GM12878 (cell line): ENCODE results near the gene KRTAP10-5. TPM values are rescaled to one million over a fixed set of nuclear protein-coding genes. Genes with fewer than 3 reads are reported as not detected.
"Not testable (repeated sequence)": the region's sequence is repeated elsewhere in the genome, so short reads cannot be mapped to it uniquely, and the experiment has no call there.

ENCODE experiments used
- ATAC-seq: fragments of 200-7000 bp; cut with Tn5 transposase; 3 replicates; pipeline ENCODE4 v1.9.1; 2020; ENCODE audit warnings: mild to moderate bottlenecking, moderate library complexity
- BruUV-seq: library from RNA; stranded (reverse); fragments of 400-500 nt; replicated peaks from 2 replicates; lab custom pipeline; 2021; lab: Mats Ljungman, UMichigan
- CTCF ChIA-PET: fragments of 300-600 bp; sonication (Branson Sonifier 250); formaldehyde crosslinking; extraction: SDS; loops from one replicate; lab custom pipeline; 2021; ENCODE audit warnings: inconsistent platforms; lab: Yijun Ruan, JAX
- POLR2A ChIA-PET: fragments of 350-600 bp; formaldehyde crosslinking; extraction: SDS; loops from one replicate; lab custom pipeline; 2021; ENCODE audit warnings: inconsistent platforms; lab: Charles Lee
- RAD21 ChIA-PET: fragments of 300-600 bp; sonication (Branson Sonifier 250); formaldehyde crosslinking; loops from one replicate; lab custom pipeline; 2023; ENCODE audit warnings: antibody characterized with exemption; ENCODE audit not compliant: unreplicated experiment; lab: Charles Lee
- SMC1A ChIA-PET: fragments of 300-600 bp; sonication (Branson Sonifier 250); formaldehyde crosslinking; loops from one replicate; lab custom pipeline; 2023; ENCODE audit not compliant: unreplicated experiment, uncharacterized antibody; lab: Charles Lee
- DNase-seq: peaks from one replicate; pipeline ENCODE4 v3.0.0-alpha.2; 2011; ENCODE audit warnings: low read depth, low spot score
- FAIRE-seq: peaks from 3 replicates; lab custom pipeline; 2011; peaks lifted over from hg19 to GRCh38; lab: Jason Lieb, UNC
- H2AFZ ChIP-seq: 2 replicates; pipeline ENCODE4 v1.6.0; 2011; ENCODE audit warnings: low read depth, low read length, control low read depth; ENCODE audit not compliant: control insufficient read depth
- H3K27ac ChIP-seq: 2 replicates; pipeline ENCODE4 v1.5.1; 2011; ENCODE audit warnings: control low read depth; ENCODE audit not compliant: control insufficient read depth, insufficient read depth
- H3K27me3 ChIP-seq, 2 experiments: replicated peaks in 1 of 2; 2 replicates each; pipeline versions ENCODE4 v1.6.0 to v1.6.1; 2011; ENCODE audit warnings: low read length in 1 of 2; ENCODE audit not compliant: control insufficient read depth in 2 of 2, insufficient read depth in 2 of 2
- H3K36me3 ChIP-seq, 2 experiments: 2 replicates each; pipeline ENCODE4 v1.5.1; 2011; ENCODE audit warnings: low read length in 1 of 2; ENCODE audit not compliant: control insufficient read depth in 2 of 2, insufficient read depth in 2 of 2
- H3K4me1 ChIP-seq: 2 replicates; pipeline ENCODE4 v1.6.1; 2011; ENCODE audit warnings: mild to moderate bottlenecking, low read length, moderate library complexity, mixed read lengths; ENCODE audit not compliant: control insufficient read depth, insufficient read depth
- H3K4me2 ChIP-seq: 2 replicates; pipeline ENCODE4 v1.6.0; 2011; ENCODE audit warnings: control low read depth; ENCODE audit not compliant: control insufficient read depth, insufficient read depth
- H3K4me3 ChIP-seq: fragments of 200-600 bp; sonication (generic); 2 replicates; pipeline ENCODE4 v1.5.1; 2016
- H3K79me2 ChIP-seq: 2 replicates; pipeline ENCODE4 v1.6.0; 2011; ENCODE audit warnings: low read length; ENCODE audit not compliant: control insufficient read depth, insufficient read depth
- H3K9ac ChIP-seq: 2 replicates; pipeline ENCODE4 v1.8.0; 2011; ENCODE audit warnings: low read length, control low read depth, mixed read lengths; ENCODE audit not compliant: control insufficient read depth, insufficient read depth
- H3K9me3 ChIP-seq: replicated peaks from 3 replicates; pipeline ENCODE4 v1.5.1; 2011; ENCODE audit warnings: mild to moderate bottlenecking, low read length; ENCODE audit not compliant: control insufficient read depth, insufficient read depth
- H4K20me1 ChIP-seq: 2 replicates; pipeline ENCODE4 v1.6.0; 2011; ENCODE audit not compliant: control insufficient read depth, insufficient read depth
- ETV6 ChIP-seq, 2 experiments: fragments of 450-650 bp in 1 of 2; IDR thresholded peaks in 1 of 2; conservative IDR thresholded peaks in 1 of 2; 2 replicates each; pipeline ENCODE4 v1.6.1; 2014; ENCODE audit warnings: antibody characterized with exemption in 1 of 2, borderline replicate concordance in 1 of 2, low read depth in 1 of 2, mild to moderate bottlenecking in 1 of 2, moderate library complexity in 1 of 2
- SPI1 ChIP-seq: IDR thresholded peaks from 2 replicates; pipeline ENCODE4 v1.6.1; 2011; ENCODE audit warnings: low read depth, mild to moderate bottlenecking, low read length, moderate library complexity, borderline replicate concordance; ENCODE audit not compliant: insufficient read depth
- YBX1 ChIP-seq: fragments of 450-650 bp; IDR thresholded peaks from 2 replicates; pipeline ENCODE4 v1.6.1; 2016; ENCODE audit warnings: antibody characterized with exemption
- WGBS: methylation state at CpG from one replicate; pipeline ENCODE4 v1.1.6; 2016; ENCODE audit warnings: low lambda C conversion rate; ENCODE audit not compliant: insufficient replicate concordance, insufficient coverage; ENCODE audit errors: missing lambda C conversion rate; 5-methylcytosine and 5-hydroxymethylcytosine counted together
- in situ Hi-C: fragments of 300-500 bp; cut with MboI; formaldehyde crosslinking; loops from 9 replicates; pipeline ENCODE4 v1.14.3; 2018; ENCODE audit warnings: mixed read lengths
- intact Hi-C: fragments of 100-400 bp; cut with micrococcal nuclease; formaldehyde crosslinking; loops from one replicate; pipeline ENCODE4 v1.14.2; 2022; ENCODE audit not compliant: unreplicated experiment
- polyA plus RNA-seq, 11 experiments: library from polyadenylated mRNA; depleted of rRNA in 4 of 11; unstranded in 6 of 11; stranded (reverse) in 5 of 11; fragments of >200 nt; fragmentation: Nextera tagmentation in 4 of 11; fragmentation: Illumina TruSeq in 1 of 11; extraction: Ambion mirVana in 4 of 11; extraction: Trizol in 1 of 11; gene quantifications; 1 replicate in 1 of 11; 2 replicates in 10 of 11; pipeline versions ENCODE4 v1.2.1 to v1.2.3, GENCODE V29; 2011 to 2016; ENCODE audit warnings: inconsistent platforms in 2 of 11, missing spikeins in 2 of 11, low read depth in 1 of 11
- total RNA-seq, 4 experiments: library from RNA; depleted of rRNA in 3 of 4; stranded (reverse); fragments of >200 nt in 3 of 4; fragmentation: Illumina TruSeq in 1 of 4; extraction: Trizol in 1 of 4; gene quantifications; 2 replicates each; pipeline versions ENCODE4 v1.2.1 to v1.2.3, GENCODE V29; 2013 to 2021
- TF ChIP-seq, protein P1 (sequence below): fragments of 450-650 bp; IDR thresholded peaks from 2 replicates; pipeline ENCODE4 v1.6.1; 2017; ENCODE audit warnings: mild to moderate bottlenecking
- TF ChIP-seq, protein P2 (sequence below): IDR thresholded peaks from 2 replicates; pipeline ENCODE4 v1.6.1; 2011; ENCODE audit warnings: borderline replicate concordance, low read depth, mild to moderate bottlenecking, moderate library complexity, low read length; ENCODE audit not compliant: insufficient read depth, poor library complexity, severe bottlenecking
- TF ChIP-seq, protein P3 (sequence below): fragments of 450-650 bp; IDR thresholded peaks from 2 replicates; pipeline ENCODE4 v1.6.1; 2018; ENCODE audit warnings: mild to moderate bottlenecking, low read depth, moderate library complexity; ENCODE audit not compliant: partially characterized antibody

Gene KRTAP10-5
- total and polyA plus RNA-seq, 10 of the 15 experiments (the other 5 are each of a cell fraction or from before 2014, with no cell fraction given): not detected

DNA sequence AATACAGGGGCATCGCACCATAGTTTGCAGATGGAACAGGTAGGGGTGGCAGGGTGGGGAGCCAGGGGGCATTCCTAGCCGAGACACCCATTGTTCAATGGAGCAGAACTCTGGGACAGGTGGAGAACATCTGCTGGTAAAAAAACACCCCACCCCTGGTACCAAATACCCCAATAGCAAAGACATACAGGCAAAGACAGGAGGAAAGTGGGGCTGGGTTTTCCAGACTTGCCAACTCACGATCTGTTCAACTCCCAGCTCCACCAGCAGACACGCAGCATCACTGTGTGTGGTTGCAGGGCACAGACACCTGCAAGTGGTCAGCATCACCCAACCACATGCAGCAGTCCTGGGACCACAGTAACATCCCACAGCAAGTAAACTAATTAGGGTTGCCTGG is 31.1 kb upstream of the KRTAP10-5 start (continued):
- TF ChIP-seq, protein P1, sequence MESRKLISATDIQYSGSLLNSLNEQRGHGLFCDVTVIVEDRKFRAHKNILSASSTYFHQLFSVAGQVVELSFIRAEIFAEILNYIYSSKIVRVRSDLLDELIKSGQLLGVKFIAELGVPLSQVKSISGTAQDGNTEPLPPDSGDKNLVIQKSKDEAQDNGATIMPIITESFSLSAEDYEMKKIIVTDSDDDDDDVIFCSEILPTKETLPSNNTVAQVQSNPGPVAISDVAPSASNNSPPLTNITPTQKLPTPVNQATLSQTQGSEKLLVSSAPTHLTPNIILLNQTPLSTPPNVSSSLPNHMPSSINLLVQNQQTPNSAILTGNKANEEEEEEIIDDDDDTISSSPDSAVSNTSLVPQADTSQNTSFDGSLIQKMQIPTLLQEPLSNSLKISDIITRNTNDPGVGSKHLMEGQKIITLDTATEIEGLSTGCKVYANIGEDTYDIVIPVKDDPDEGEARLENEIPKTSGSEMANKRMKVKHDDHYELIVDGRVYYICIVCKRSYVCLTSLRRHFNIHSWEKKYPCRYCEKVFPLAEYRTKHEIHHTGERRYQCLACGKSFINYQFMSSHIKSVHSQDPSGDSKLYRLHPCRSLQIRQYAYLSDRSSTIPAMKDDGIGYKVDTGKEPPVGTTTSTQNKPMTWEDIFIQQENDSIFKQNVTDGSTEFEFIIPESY: no peak
- TF ChIP-seq, protein P2, sequence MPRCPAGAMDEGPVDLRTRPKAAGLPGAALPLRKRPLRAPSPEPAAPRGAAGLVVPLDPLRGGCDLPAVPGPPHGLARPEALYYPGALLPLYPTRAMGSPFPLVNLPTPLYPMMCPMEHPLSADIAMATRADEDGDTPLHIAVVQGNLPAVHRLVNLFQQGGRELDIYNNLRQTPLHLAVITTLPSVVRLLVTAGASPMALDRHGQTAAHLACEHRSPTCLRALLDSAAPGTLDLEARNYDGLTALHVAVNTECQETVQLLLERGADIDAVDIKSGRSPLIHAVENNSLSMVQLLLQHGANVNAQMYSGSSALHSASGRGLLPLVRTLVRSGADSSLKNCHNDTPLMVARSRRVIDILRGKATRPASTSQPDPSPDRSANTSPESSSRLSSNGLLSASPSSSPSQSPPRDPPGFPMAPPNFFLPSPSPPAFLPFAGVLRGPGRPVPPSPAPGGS: no peak
- TF ChIP-seq YBX1: no peak
- TF ChIP-seq ETV6 (conservative IDR thresholded peaks at IDR 0.05 in 1 of 2, IDR thresholded peaks at IDR 0.05 in 1 of 2; ENCODE audit: borderline replicate concordance in 1 of 2, low read depth in 1 of 2): no peak
- TF ChIP-seq, protein P3, sequence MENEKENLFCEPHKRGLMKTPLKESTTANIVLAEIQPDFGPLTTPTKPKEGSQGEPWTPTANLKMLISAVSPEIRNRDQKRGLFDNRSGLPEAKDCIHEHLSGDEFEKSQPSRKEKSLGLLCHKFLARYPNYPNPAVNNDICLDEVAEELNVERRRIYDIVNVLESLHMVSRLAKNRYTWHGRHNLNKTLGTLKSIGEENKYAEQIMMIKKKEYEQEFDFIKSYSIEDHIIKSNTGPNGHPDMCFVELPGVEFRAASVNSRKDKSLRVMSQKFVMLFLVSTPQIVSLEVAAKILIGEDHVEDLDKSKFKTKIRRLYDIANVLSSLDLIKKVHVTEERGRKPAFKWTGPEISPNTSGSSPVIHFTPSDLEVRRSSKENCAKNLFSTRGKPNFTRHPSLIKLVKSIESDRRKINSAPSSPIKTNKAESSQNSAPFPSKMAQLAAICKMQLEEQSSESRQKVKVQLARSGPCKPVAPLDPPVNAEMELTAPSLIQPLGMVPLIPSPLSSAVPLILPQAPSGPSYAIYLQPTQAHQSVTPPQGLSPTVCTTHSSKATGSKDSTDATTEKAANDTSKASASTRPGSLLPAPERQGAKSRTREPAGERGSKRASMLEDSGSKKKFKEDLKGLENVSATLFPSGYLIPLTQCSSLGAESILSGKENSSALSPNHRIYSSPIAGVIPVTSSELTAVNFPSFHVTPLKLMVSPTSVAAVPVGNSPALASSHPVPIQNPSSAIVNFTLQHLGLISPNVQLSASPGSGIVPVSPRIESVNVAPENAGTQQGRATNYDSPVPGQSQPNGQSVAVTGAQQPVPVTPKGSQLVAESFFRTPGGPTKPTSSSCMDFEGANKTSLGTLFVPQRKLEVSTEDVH: no peak
- TF ChIP-seq SPI1: no peak
- TF ChIP-seq, all 136 proteins: peak for 0

DNA sequence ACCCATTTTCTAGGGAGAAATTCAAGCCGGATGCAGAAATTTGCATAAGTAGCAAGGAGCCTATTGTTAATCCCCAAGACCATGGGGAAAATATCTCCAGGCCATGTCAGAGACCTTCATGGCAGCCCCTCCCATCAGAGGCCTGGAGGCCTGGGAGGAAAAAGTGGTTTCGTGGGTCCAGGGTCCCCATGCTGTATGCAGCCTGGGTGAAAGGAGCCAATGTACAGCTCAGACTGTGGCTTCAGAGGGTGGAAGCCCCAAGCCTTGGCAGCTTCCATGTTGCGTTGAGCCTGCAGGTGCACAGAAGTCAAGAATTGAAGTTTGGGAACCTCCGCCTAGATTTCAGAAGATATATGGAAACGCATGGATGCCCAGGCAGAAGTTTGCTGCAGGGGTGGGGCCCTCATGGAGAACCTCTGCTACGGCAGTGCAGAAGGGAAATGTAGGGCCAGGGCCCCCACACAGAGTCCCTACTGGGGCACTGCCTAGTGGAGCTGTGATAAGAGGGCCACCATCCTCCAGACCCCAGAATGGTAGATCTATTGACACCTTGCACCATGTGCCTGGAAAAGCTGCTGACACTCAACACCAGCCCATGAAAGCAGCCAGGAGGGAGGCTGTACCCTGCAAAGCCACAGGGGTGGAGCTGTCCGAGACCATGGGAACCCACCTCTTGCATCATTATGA is 29.9 kb upstream of the KRTAP10-5 start:
- H3K27ac ChIP-seq, intact Hi-C loops, BruUV-seq, H3K4me2 ChIP-seq, H4K20me1 ChIP-seq, CTCF ChIA-PET, POLR2A ChIA-PET, ATAC-seq, DNase-seq, H2AFZ ChIP-seq, H3K9ac ChIP-seq, RAD21 ChIA-PET, FAIRE-seq, H3K27me3 ChIP-seq, H3K4me3 ChIP-seq, H3K4me1 ChIP-seq, in situ Hi-C loops, H3K79me2 ChIP-seq, SMC1A ChIA-PET, H3K36me3 ChIP-seq, H3K9me3 ChIP-seq: not testable (repeated sequence)
- 42% methylated on average over 7 of the region's 7 CpGs for WGBS
